ENCODE data around the gene AP2A2. TPM values are rescaled to one million over a fixed set of nuclear protein-coding genes. Genes with fewer than 3 reads are reported as not detected.
A peak's percentile ranks its signal among the peaks of the same experiment; 100 is the strongest.

The AP2A2 gene
- total RNA-seq, 1 donor from 2014 or later = 63.2 TPM

DNA sequence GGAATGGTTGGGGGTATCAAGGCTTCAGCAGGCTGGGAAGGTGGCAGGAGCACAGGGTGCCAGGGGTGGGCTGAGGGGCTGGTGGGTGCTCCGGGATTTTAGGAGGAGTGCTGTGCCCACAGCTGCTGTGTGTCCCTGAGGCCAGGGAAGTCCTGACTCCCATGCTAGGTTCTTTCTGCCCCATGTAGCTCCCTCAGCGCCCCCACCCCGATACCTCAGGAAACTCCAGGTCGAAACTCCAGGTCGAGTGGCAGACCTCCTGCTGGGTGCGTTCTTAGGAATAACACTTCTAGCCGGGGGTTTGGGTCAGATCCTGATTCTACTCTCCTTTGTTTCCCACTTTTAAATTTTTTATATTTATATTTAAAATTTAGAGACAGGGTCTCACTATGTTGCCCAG is 8.3 kb downstream of the AP2A2 start:
- Mint-ChIP-seq H3K4me3 (ENCODE audit: low read depth) (no peak overlapping the region), H3K36me3 (ENCODE audit: low read depth) (peaks cover 6% of the 10 kb centered on the region), H3K27me3 (ENCODE audit: low read depth) (no peaks in the 10 kb centered on the region), H3K27ac (no peak overlapping the region), H3K4me1 (ENCODE audit: low read depth) (peaks cover 21% of the 10 kb centered on the region), H3K9me3 (no peaks in the 10 kb centered on the region)
- intact Hi-C loops (cut with micrococcal nuclease) = no loop called here
- no peak for DNase-seq (ENCODE audit: low spot score)

DNA sequence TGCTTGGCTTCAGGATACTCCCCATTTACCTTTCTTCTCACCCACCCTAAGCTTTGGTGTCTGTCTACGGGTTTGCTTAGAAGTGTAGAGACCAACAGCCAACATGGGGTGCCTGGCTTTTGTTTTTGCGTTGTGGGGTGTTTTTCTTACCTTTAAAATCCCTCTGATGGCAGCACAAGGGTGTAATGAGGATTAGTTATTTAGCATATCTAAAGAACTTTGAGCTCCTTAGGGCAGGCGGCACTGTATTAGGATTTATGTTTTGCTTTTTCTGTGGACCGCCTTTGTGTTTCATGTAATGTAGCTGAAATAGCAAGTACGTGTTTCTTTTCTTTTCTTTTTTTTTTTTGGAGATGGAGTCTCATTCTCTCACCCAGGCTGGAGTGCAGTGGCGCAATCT is 8.9 kb downstream of the AP2A2 start:
- peaks cover 21% of the 10 kb centered on the region for H3K4me1 Mint-ChIP-seq (ENCODE audit: low read depth)
- H3K36me3 Mint-ChIP-seq (ENCODE audit: low read depth) = peaks cover 6% of the 10 kb centered on the region
- intact Hi-C loops (cut with micrococcal nuclease) = no loop called here
- H3K27me3 Mint-ChIP-seq (ENCODE audit: low read depth) = no peaks in the 10 kb centered on the region
- no peak overlapping the region for H3K4me3 Mint-ChIP-seq (ENCODE audit: low read depth)
- no peaks in the 10 kb centered on the region for H3K9me3 Mint-ChIP-seq
- no peak overlapping the region for H3K27ac Mint-ChIP-seq
- DNase-seq (ENCODE audit: low spot score) = no peak

DNA sequence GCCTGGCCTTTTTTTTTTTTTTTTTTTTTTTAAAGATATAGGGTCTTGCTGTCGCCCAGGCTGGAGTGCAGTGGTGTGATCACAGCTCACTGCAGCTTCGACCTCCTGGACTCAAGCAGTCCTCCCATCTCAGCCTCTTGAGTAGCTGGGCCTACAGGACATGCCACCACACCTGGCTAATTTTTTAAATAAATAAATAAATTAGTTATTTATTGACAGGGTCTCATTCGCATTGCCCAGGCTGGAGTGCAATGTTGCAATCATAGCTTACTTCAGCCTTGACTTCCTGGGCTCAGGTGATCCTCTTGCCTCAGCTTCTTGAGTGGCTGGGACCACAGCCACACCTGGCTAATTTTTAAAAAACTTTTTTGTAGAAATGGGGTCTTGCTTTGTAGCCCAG is 10.5 kb downstream of the AP2A2 start:
- no peaks in the 10 kb centered on the region for H3K27me3 Mint-ChIP-seq (ENCODE audit: low read depth)
- H3K27ac Mint-ChIP-seq = no peak overlapping the region
- peaks cover 25% of the 10 kb centered on the region for H3K4me1 Mint-ChIP-seq (ENCODE audit: low read depth)
- H3K9me3 Mint-ChIP-seq = no peaks in the 10 kb centered on the region
- no peak for DNase-seq (ENCODE audit: low spot score)
- no peak overlapping the region for H3K4me3 Mint-ChIP-seq (ENCODE audit: low read depth)
- H3K36me3 Mint-ChIP-seq (ENCODE audit: low read depth) = peaks cover 3% of the 10 kb centered on the region
- intact Hi-C loops (cut with micrococcal nuclease) = no loop called here

DNA sequence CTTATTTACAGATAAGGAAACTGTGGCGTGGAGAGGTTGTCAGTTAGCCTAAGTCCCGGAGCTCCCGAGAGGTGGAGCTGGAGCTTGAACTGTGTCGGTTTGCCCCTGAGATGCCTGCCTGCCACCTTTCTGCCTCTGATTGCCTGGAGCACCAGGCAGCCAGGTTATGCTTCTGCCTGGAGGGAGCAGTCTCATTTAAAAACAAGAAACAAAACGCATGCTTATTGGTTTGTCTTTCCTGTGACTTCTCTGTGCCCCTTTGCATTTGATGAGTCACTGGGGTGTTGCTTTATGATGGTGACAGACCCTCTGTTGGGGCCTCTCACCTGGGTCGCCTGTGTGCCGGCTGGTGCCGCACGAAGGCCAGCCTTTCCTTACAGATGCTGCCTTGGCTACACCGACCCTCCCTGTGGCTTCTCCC is 12.2 kb downstream of the AP2A2 start:
- Mint-ChIP-seq H3K4me3 (ENCODE audit: low read depth) (no peak overlapping the region), H3K27me3 (ENCODE audit: low read depth) (no peaks in the 10 kb centered on the region), H3K27ac (no peak overlapping the region), H3K36me3 (ENCODE audit: low read depth) (no peaks in the 10 kb centered on the region), H3K4me1 (ENCODE audit: low read depth) (peaks cover 22% of the 10 kb centered on the region), H3K9me3 (no peaks in the 10 kb centered on the region)
- intact Hi-C loops (cut with micrococcal nuclease) = no loop called here
- no peak for DNase-seq (ENCODE audit: low spot score)

DNA sequence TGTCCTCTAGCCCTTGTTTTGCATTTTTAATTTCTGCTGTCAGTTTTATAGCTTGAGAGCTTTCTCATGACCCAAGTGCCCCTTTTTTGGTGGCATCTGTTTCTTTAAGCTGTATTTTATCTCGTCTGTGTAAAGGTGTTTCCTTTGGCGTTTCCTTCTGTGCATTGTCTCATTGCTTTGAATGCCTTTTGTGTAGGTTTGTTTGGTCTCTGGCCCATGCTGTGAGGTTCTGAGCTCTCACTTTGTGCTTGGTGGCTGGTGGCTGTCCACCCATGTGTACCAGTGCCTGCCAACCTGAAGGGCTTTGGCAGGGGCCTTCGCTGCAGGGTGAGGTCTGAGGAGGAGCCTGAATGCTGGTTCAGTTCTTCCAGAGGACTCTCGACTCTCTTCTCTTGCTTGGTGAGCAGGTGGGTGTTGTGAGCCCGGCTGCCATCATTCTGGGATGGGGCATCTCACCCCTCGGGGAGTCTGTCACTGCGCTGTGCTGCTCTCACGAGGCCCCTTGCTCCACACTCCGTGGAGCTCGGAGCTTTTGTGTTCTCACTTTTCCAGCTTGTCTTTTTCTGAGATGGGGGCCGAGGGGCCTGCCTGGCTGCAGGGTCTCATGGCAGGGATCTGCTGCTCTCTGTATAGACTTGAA is 14.9 kb downstream of the AP2A2 start:
- Mint-ChIP-seq H3K27ac (peak overlapping the region; percentile 29), H3K36me3 (ENCODE audit: low read depth) (peaks cover 20% of the 10 kb centered on the region), H3K4me1 (ENCODE audit: low read depth) (peaks cover 16% of the 10 kb centered on the region), H3K9me3 (no peaks in the 10 kb centered on the region), H3K27me3 (ENCODE audit: low read depth) (no peaks in the 10 kb centered on the region), H3K4me3 (ENCODE audit: low read depth) (no peak overlapping the region)
- intact Hi-C loops (cut with micrococcal nuclease) = no loop called here
- no peak for DNase-seq (ENCODE audit: low spot score)

DNA sequence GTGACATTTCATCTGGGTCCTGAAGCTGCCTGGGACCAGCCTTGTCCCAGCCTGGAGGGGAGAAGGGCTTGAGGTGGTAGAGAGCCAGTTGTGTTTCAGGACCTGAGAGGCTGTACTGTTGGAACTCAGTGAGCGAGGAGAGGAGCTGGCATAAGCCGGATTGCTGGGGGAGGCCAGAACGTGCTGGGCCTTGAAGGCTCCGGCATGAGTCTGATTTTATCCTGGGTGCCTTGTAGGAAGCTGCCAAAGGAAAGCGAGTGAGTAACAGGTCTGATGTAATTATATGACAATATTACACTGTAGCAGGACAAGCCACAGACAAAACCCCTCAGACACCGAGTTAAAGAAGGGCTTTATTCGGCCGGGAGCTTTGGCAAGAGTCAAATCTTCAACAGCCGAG is 17.2 kb downstream of the AP2A2 start:
- Mint-ChIP-seq H3K27me3 (ENCODE audit: low read depth) (no peaks in the 10 kb centered on the region), H3K36me3 (ENCODE audit: low read depth) (peaks cover 31% of the 10 kb centered on the region), H3K4me1 (ENCODE audit: low read depth) (peaks cover 12% of the 10 kb centered on the region), H3K9me3 (peaks cover 1% of the 10 kb centered on the region), H3K27ac (no peak overlapping the region), H3K4me3 (ENCODE audit: low read depth) (no peak overlapping the region)
- intact Hi-C loops (cut with micrococcal nuclease) = no loop called here
- DNase-seq (ENCODE audit: low spot score) = no peak

DNA sequence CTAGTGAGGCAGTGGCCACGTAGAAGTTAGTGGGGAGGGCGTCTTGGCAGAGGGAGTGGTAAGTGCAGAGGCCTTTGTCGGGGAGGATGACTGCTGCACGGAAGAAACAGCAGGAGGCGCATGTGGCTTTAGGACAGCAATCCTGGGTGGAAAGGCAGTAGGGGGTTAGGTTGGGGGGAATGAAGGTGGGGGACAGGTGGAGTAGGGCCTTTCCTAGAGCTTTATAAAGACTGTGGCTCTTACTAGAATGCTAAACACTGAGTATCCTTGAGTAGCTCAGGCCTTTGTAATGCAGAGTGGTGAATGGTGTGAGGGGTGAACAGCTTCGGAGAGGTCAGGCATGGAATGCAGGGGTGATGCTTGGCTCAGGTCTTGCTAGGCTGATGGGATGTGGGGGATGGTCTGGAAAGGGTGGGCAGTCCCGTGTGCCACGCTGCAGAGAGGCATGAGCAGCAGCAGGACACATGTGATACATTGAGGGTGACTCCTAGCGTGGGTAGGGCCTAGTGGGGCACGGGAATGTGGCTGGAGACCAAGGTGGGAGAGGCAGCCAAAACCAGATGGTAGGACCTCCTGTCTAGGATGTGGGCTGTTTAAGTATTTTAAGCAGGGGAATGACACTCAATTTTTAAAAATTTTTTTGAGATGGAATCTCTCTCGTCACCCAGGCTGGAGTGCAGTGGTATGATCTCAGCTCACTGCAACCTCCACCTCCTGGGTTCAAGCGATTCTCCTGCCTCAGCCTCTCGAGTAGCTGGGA is 19.2 kb downstream of the AP2A2 start:
- intact Hi-C loops (cut with micrococcal nuclease) = no loop called here
- Mint-ChIP-seq H3K9me3 (peaks cover 13% of the 10 kb centered on the region), H3K27ac (no peak overlapping the region), H3K4me1 (ENCODE audit: low read depth) (peaks cover 11% of the 10 kb centered on the region), H3K4me3 (ENCODE audit: low read depth) (no peak overlapping the region), H3K36me3 (ENCODE audit: low read depth) (peaks cover 49% of the 10 kb centered on the region), H3K27me3 (ENCODE audit: low read depth) (no peaks in the 10 kb centered on the region)
- no peak for DNase-seq (ENCODE audit: low spot score)

DNA sequence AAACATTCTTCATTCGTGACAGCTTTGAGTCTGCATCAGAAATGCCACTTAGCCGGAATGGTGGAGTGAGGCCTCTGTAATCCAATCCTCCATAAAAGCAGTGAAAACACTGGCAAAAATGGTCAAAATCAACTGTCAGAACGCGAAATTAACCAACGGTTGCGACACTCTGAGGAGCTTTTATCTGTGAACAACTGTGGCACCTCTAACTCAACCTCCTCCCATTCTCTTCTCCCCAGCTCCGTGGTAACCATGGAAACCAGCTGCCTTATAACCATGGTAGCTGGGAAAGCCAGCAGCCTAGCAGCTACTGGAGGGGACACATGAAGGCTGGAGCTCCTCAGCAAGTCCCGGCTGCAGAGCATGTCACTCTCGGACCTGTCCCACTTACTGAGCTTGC is 20.3 kb downstream of the AP2A2 start:
- Mint-ChIP-seq H3K27me3 (ENCODE audit: low read depth) (no peaks in the 10 kb centered on the region), H3K36me3 (ENCODE audit: low read depth) (peaks cover 50% of the 10 kb centered on the region)
- no peak for DNase-seq (ENCODE audit: low spot score)

DNA sequence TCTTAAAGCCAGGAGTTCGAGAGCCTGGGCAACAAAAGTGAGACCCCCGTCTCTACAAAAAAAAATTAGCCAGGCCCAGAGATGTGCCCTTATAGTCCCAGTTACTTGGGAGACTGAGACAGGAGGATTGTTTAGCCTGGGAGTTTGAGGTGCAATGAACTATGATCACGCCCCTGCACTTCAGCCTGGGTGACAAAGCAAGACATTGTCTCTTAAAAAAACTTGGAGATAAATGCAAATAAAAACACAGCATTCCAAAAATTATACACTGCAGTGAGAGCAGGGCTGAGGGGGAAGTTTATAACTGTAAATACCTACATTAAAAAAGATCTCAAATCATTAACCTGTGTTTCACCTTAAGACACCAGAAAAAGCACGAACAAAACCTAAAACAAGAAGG is 22.1 kb downstream of the AP2A2 start:
- Mint-ChIP-seq H3K4me3 (ENCODE audit: low read depth) (no peak overlapping the region), H3K27ac (no peak overlapping the region), H3K4me1 (ENCODE audit: low read depth) (no peaks in the 10 kb centered on the region), H3K9me3 (peaks cover 13% of the 10 kb centered on the region), H3K36me3 (ENCODE audit: low read depth) (peaks cover 50% of the 10 kb centered on the region), H3K27me3 (ENCODE audit: low read depth) (no peaks in the 10 kb centered on the region)
- DNase-seq (ENCODE audit: low spot score) = no peak
- intact Hi-C loops (cut with micrococcal nuclease) = no loop called here

More for the DNA sequence above, 20.3 kb downstream of the AP2A2 start:
- peaks cover 13% of the 10 kb centered on the region for H3K9me3 Mint-ChIP-seq
- H3K4me1 Mint-ChIP-seq (ENCODE audit: low read depth) = peaks cover 5% of the 10 kb centered on the region
- H3K27ac Mint-ChIP-seq = no peak overlapping the region
- H3K4me3 Mint-ChIP-seq (ENCODE audit: low read depth) = no peak overlapping the region
- intact Hi-C loops (cut with micrococcal nuclease) = no loop called here

DNA sequence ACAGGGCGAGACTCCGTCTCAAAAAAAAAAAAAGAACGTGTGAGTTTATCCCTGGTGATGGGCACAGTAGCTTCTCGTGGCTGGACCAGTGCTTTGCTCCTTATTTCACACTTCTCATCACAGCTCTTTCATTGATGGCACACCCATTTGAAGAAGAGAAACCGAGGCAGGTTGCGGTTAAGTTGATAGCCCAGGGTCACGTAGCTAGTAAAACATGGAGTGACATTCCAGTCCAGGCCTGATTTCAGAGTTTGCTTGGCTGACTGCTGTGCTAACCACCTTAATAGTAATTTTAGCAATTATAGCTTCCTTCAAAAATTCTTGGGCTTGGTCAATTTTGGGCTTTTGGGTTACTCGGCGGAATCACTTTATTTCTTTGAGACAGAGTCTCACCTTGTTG is 25.8 kb downstream of the AP2A2 start:
- H3K27ac Mint-ChIP-seq = no peak overlapping the region
- no peak for DNase-seq (ENCODE audit: low spot score)
- peaks cover 13% of the 10 kb centered on the region for H3K9me3 Mint-ChIP-seq

DNA sequence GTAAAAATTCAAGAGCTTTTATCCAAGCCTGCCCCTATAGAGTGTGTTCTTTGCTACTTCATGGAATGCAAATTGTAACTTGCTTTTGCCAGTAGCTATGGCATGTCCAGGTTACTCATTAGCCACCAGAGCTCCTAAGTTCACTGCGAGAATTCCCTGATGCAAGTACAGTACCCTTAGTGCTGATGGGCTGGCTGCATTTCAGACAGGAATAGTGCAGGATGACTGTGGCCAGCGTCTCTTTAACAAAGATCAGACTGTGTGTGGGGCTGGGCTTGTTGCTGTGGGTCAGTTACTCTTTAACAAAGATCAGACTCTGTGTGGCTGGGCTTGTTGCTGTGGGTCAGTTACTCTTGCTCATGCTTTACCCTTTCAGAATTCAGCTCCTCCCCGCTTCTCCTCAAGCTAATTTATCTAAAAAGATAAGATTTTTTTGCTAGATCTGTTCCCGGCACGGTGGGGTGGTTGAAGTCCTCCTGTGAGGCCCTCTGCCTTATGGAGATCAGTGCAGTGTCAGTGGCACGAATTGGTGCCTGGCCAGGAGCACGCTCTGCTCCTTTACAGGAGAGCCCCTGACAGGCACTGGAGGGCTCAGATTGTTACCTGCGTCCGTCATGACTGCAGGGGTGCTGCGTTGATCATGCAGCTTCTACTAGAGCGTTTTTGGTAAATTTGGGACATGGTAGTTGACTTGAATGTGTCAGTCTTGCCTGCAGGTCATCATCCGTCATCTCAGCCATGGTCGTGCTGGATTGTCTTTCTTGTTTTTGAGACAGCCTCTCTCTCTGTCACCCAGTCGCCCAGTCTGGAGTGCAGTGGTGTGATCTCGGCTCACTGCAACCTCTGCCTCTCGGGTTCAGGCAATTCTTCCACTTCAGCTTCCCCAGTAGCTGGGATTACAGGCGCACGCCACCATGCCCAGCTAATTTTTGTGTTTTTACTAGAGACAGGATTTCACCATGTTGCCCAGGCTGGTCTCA is 27.0 kb downstream of the AP2A2 start:
- Mint-ChIP-seq H3K9me3 (peaks cover 13% of the 10 kb centered on the region), H3K27ac (no peak overlapping the region), H3K4me3 (ENCODE audit: low read depth) (no peak overlapping the region), H3K36me3 (ENCODE audit: low read depth) (peaks cover 20% of the 10 kb centered on the region), H3K27me3 (ENCODE audit: low read depth) (no peaks in the 10 kb centered on the region), H3K4me1 (ENCODE audit: low read depth) (peaks cover 5% of the 10 kb centered on the region)
- intact Hi-C loops (cut with micrococcal nuclease) = no loop called here
- no peak for DNase-seq (ENCODE audit: low spot score)

More for the DNA sequence above, 25.8 kb downstream of the AP2A2 start:
- Mint-ChIP-seq H3K4me1 (ENCODE audit: low read depth) (peaks cover 5% of the 10 kb centered on the region), H3K27me3 (ENCODE audit: low read depth) (no peaks in the 10 kb centered on the region), H3K36me3 (ENCODE audit: low read depth) (peaks cover 23% of the 10 kb centered on the region), H3K4me3 (ENCODE audit: low read depth) (no peak overlapping the region)
- intact Hi-C loops (cut with micrococcal nuclease) = no loop called here

DNA sequence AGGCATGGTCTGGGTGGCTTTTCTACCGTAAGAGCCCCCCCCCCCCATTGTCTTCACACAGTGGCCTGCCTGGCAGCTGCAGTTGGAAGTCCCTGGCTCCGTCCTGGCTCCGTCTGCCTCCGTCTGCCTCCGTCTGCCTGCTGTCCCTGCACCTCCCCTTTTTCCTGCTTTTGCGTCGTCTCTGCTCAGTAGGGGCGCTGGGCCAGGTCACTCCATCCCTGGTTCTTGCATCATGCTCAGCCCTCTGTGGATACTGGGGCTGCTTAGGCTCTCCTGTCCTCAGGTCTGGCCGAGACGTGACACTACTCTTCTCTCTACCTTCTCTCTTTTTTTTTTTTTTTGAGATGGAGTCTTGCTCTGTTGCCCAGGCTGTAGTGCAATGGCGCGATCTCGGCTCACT is 27.8 kb downstream of the AP2A2 start:
- no peak overlapping the region for H3K27ac Mint-ChIP-seq
- no peak for DNase-seq (ENCODE audit: low spot score)
- H3K27me3 Mint-ChIP-seq (ENCODE audit: low read depth) = no peaks in the 10 kb centered on the region
- H3K9me3 Mint-ChIP-seq = peaks cover 8% of the 10 kb centered on the region
- peaks cover 5% of the 10 kb centered on the region for H3K4me1 Mint-ChIP-seq (ENCODE audit: low read depth)
- peaks cover 13% of the 10 kb centered on the region for H3K36me3 Mint-ChIP-seq (ENCODE audit: low read depth)
- intact Hi-C loops (cut with micrococcal nuclease) = no loop called here
- H3K4me3 Mint-ChIP-seq (ENCODE audit: low read depth) = no peak overlapping the region
